ENCODE measurements around the gene COL11A2. TPM values are rescaled to one million over a fixed set of nuclear protein-coding genes. Genes with fewer than 3 reads are reported as not detected.

COL11A2 gene
- total RNA-seq, 5 donors from 2014 or later (not counting 1 experiment from before 2014, with no cell fraction given) = 1.3 to 9.7 (median 2.7) TPM

- Histone ChIP-seq H3K27ac (ENCODE audit: low read length) (no peak overlapping the region), H3K4me3 (ENCODE audit: control insufficient read depth in 1 of 2, extremely low read depth in 1 of 2, low read length in 1 of 2) (no peak overlapping the region), H3K9me3 (no peaks in the 10 kb centered on the region), H3K27me3 (replicated peaks in 1 of 2; ENCODE audit: control insufficient read depth in 2 of 2, extremely low read depth in 1 of 2, insufficient read depth in 2 of 2, low read length in 1 of 2) (peaks cover 0 to 31% of the 10 kb centered on the region in 2 experiments), H3K36me3 (ENCODE audit: control insufficient read depth in 2 of 2, extremely low read depth in 1 of 2, insufficient read depth in 1 of 2, low read length in 1 of 2) (no peaks in the 10 kb centered on the region), H3K4me1 (ENCODE audit: control insufficient read depth in 1 of 2, extremely low read depth in 1 of 2, insufficient read depth in 2 of 2, low read length in 2 of 2) (no peaks in the 10 kb centered on the region)
- H3K27ac Mint-ChIP-seq = no peak overlapping the region
- no peak overlapping the region for H3K4me3 Mint-ChIP-seq
- 47% methylated on average over 3 of the region's 5 CpGs for WGBS (ENCODE audit: insufficient coverage)
- ATAC-seq (replicated peaks in 1 of 4) (no peak), DNase-seq (no peak)
- POLR2A ChIA-PET = no interaction called here
- CTCF ChIA-PET = no interaction called here
- peaks cover 35 to 38% of the 10 kb centered on the region in 2 donors for H3K27me3 Mint-ChIP-seq
- no peaks in the 10 kb centered on the region for H3K9me3 Mint-ChIP-seq
- peaks cover 0 to 2% (median 0%) of the 10 kb centered on the region in 3 donors for H3K4me1 Mint-ChIP-seq
- no peaks in the 10 kb centered on the region for H3K36me3 Mint-ChIP-seq
Measured at GRCh38 chr6:33142501-33143070, 49.7 kb downstream of the COL11A2 start.

- Histone ChIP-seq H3K36me3 (ENCODE audit: control insufficient read depth in 2 of 2, extremely low read depth in 1 of 2, insufficient read depth in 1 of 2, low read length in 1 of 2) (no peaks in the 10 kb centered on the region), H3K4me3 (ENCODE audit: control insufficient read depth in 1 of 2, extremely low read depth in 1 of 2, low read length in 1 of 2) (no peak overlapping the region), H3K27me3 (replicated peaks in 1 of 2; ENCODE audit: control insufficient read depth in 2 of 2, extremely low read depth in 1 of 2, insufficient read depth in 2 of 2, low read length in 1 of 2) (peaks cover 0 to 22% of the 10 kb centered on the region in 2 experiments), H3K9me3 (no peaks in the 10 kb centered on the region), H3K4me1 (ENCODE audit: control insufficient read depth in 1 of 2, extremely low read depth in 1 of 2, insufficient read depth in 2 of 2, low read length in 2 of 2) (no peaks in the 10 kb centered on the region), H3K27ac (ENCODE audit: low read length) (no peak overlapping the region)
- no peak overlapping the region for H3K27ac Mint-ChIP-seq
- POLR2A ChIA-PET = no interaction called here
- no peak for ATAC-seq (replicated peaks in 1 of 4)
- 75% methylated on average over 5 of the region's 7 CpGs for WGBS (ENCODE audit: insufficient coverage)
- CTCF ChIA-PET = interaction anchor here in 1 of 2 donors (0.5 kb wide), 1 partner anchor 15 kb away, joined by 8 read pairs; no protein-coding TSS in a partner anchor
- no peak for DNase-seq
- no peak overlapping the region for H3K4me3 Mint-ChIP-seq
- peaks cover 41 to 46% of the 10 kb centered on the region in 2 donors for H3K27me3 Mint-ChIP-seq
- H3K9me3 Mint-ChIP-seq = no peaks in the 10 kb centered on the region
- no peaks in the 10 kb centered on the region for H3K36me3 Mint-ChIP-seq
- H3K4me1 Mint-ChIP-seq = peaks cover 0 to 2% (median 0%) of the 10 kb centered on the region in 3 donors
Measured at GRCh38 chr6:33140556-33140955, 51.7 kb downstream of the COL11A2 start.

GRCh38 chr6:33139596-33140206 is 52.6 kb downstream of the COL11A2 start:
- Histone ChIP-seq H3K4me3 (ENCODE audit: control insufficient read depth in 1 of 2, extremely low read depth in 1 of 2, low read length in 1 of 2) (no peak overlapping the region), H3K9me3 (no peaks in the 10 kb centered on the region), H3K27me3 (replicated peaks in 1 of 2; ENCODE audit: control insufficient read depth in 2 of 2, extremely low read depth in 1 of 2, insufficient read depth in 2 of 2, low read length in 1 of 2) (peaks cover 0 to 22% of the 10 kb centered on the region in 2 experiments), H3K4me1 (ENCODE audit: control insufficient read depth in 1 of 2, extremely low read depth in 1 of 2, insufficient read depth in 2 of 2, low read length in 2 of 2) (no peaks in the 10 kb centered on the region), H3K36me3 (ENCODE audit: control insufficient read depth in 2 of 2, extremely low read depth in 1 of 2, insufficient read depth in 1 of 2, low read length in 1 of 2) (no peaks in the 10 kb centered on the region), H3K27ac (ENCODE audit: low read length) (no peak overlapping the region)
- no peak for ATAC-seq (replicated peaks in 1 of 4)
- Mint-ChIP-seq H3K27ac (no peak overlapping the region), H3K4me1 (peaks cover 0 to 2% (median 0%) of the 10 kb centered on the region in 3 donors), H3K4me3 (no peak overlapping the region), H3K36me3 (no peaks in the 10 kb centered on the region), H3K9me3 (no peaks in the 10 kb centered on the region), H3K27me3 (peaks cover 43 to 50% of the 10 kb centered on the region in 2 donors)
- CTCF ChIA-PET = interaction anchor here (0.5 to 0.6 kb wide), 2 partner anchors 14 to 50 kb away, joined by 3 to 8 read pairs; no protein-coding TSS in a partner anchor
- DNase-seq = no peak
- POLR2A ChIA-PET = no interaction called here
- 53% methylated on average over 4 of the region's 8 CpGs for WGBS (ENCODE audit: insufficient coverage)

- CTCF ChIA-PET = no interaction called here
- Mint-ChIP-seq H3K4me3 (no peak overlapping the region), H3K27me3 (peaks cover 20 to 29% of the 10 kb centered on the region in 2 donors), H3K36me3 (no peaks in the 10 kb centered on the region), H3K4me1 (no peaks in the 10 kb centered on the region), H3K27ac (no peak overlapping the region), H3K9me3 (no peaks in the 10 kb centered on the region)
- POLR2A ChIA-PET = no interaction called here
- no peaks in the 10 kb centered on the region for H3K36me3 ChIP-seq (ENCODE audit: control insufficient read depth in 2 of 2, extremely low read depth in 1 of 2, insufficient read depth in 1 of 2, low read length in 1 of 2)
- no peak for DNase-seq
- WGBS (ENCODE audit: insufficient coverage) = 0% methylated on average over 2 of the region's 4 CpGs
- H3K4me3 ChIP-seq (ENCODE audit: control insufficient read depth in 1 of 2, extremely low read depth in 1 of 2, low read length in 1 of 2) = no peak overlapping the region
- no peaks in the 10 kb centered on the region for H3K4me1 ChIP-seq (ENCODE audit: control insufficient read depth in 1 of 2, extremely low read depth in 1 of 2, insufficient read depth in 2 of 2, low read length in 2 of 2)
- H3K27ac ChIP-seq (ENCODE audit: low read length) = no peak overlapping the region
- no peaks in the 10 kb centered on the region for H3K9me3 ChIP-seq
- no peak for ATAC-seq (replicated peaks in 1 of 4)
- H3K27me3 ChIP-seq (replicated peaks in 1 of 2; ENCODE audit: control insufficient read depth in 2 of 2, extremely low read depth in 1 of 2, insufficient read depth in 2 of 2, low read length in 1 of 2) = peaks cover 0 to 7% of the 10 kb centered on the region in 2 experiments
Measured at GRCh38 chr6:33136310-33136900, 55.9 kb downstream of the COL11A2 start.

GRCh38 chr6:33132081-33132524 is 60.2 kb downstream of the COL11A2 start:
- Mint-ChIP-seq H3K27ac (no peak overlapping the region), H3K9me3 (no peaks in the 10 kb centered on the region), H3K36me3 (no peaks in the 10 kb centered on the region), H3K27me3 (peaks cover 16 to 28% of the 10 kb centered on the region in 2 donors), H3K4me1 (no peaks in the 10 kb centered on the region), H3K4me3 (no peak overlapping the region)
- CTCF ChIA-PET = interaction anchor here in 1 of 2 donors (0.6 kb wide), 1 partner anchor 1370 kb away, joined by 8 read pairs; no protein-coding TSS in a partner anchor
- no peak for ATAC-seq (replicated peaks in 1 of 4)
- Histone ChIP-seq H3K9me3 (no peaks in the 10 kb centered on the region), H3K36me3 (ENCODE audit: control insufficient read depth in 2 of 2, extremely low read depth in 1 of 2, insufficient read depth in 1 of 2, low read length in 1 of 2) (no peaks in the 10 kb centered on the region), H3K4me3 (ENCODE audit: control insufficient read depth in 1 of 2, extremely low read depth in 1 of 2, low read length in 1 of 2) (no peak overlapping the region), H3K27me3 (replicated peaks in 1 of 2; ENCODE audit: control insufficient read depth in 2 of 2, extremely low read depth in 1 of 2, insufficient read depth in 2 of 2, low read length in 1 of 2) (peaks cover 0 to 12% of the 10 kb centered on the region in 2 experiments), H3K4me1 (ENCODE audit: control insufficient read depth in 1 of 2, extremely low read depth in 1 of 2, insufficient read depth in 2 of 2, low read length in 2 of 2) (no peaks in the 10 kb centered on the region), H3K27ac (ENCODE audit: low read length) (no peak overlapping the region)
- POLR2A ChIA-PET = no interaction called here
- DNase-seq = no peak
- 44% methylated on average over 4 of the region's 8 CpGs for WGBS (ENCODE audit: insufficient coverage)

- 51% methylated on average over 3 of the region's 3 CpGs for WGBS (ENCODE audit: insufficient coverage)
- H3K9me3 Mint-ChIP-seq = peaks cover 7 to 11% (median 10%) of the 10 kb centered on the region in 3 donors
- no peak overlapping the region for H3K27ac Mint-ChIP-seq
- ATAC-seq (replicated peaks in 1 of 4) (no peak), DNase-seq (no peak)
- Histone ChIP-seq H3K4me3 (ENCODE audit: control insufficient read depth in 1 of 2, extremely low read depth in 1 of 2, low read length in 1 of 2) (no peak overlapping the region), H3K9me3 (no peaks in the 10 kb centered on the region), H3K4me1 (ENCODE audit: control insufficient read depth in 1 of 2, extremely low read depth in 1 of 2, insufficient read depth in 2 of 2, low read length in 2 of 2) (no peaks in the 10 kb centered on the region), H3K27ac (ENCODE audit: low read length) (no peak overlapping the region), H3K27me3 (replicated peaks in 1 of 2; ENCODE audit: control insufficient read depth in 2 of 2, extremely low read depth in 1 of 2, insufficient read depth in 2 of 2, low read length in 1 of 2) (peaks cover 0 to 12% of the 10 kb centered on the region in 2 experiments), H3K36me3 (ENCODE audit: control insufficient read depth in 2 of 2, extremely low read depth in 1 of 2, insufficient read depth in 1 of 2, low read length in 1 of 2) (no peaks in the 10 kb centered on the region)
- POLR2A ChIA-PET = no interaction called here
- CTCF ChIA-PET = no interaction called here
- no peak overlapping the region for H3K4me3 Mint-ChIP-seq
- no peaks in the 10 kb centered on the region for H3K4me1 Mint-ChIP-seq
- peaks cover 15 to 27% of the 10 kb centered on the region in 2 donors for H3K27me3 Mint-ChIP-seq
- H3K36me3 Mint-ChIP-seq = no peaks in the 10 kb centered on the region
Measured at GRCh38 chr6:33128318-33128717, 63.9 kb downstream of the COL11A2 start.

Data from T-cell (primary cell).